Sigmoid colon (tissue), 4 donors: Measurements from ENCODE around the gene FYN.

ENCODE experiments used
- CTCF ChIP-seq, 4 experiments: fragments of 450-650 bp in 3 of 4; fragments of 200-600 bp in 1 of 4; IDR thresholded peaks; one replicate each; pipeline ENCODE4 v1.5.1; 2016 to 2019; ENCODE audit warnings: antibody characterized with exemption in 4 of 4, mild to moderate bottlenecking in 3 of 4, moderate library complexity in 2 of 4
- EP300 ChIP-seq, 4 donors: sonication (generic); formaldehyde crosslinking; IDR thresholded peaks; one replicate each; pipeline ENCODE4 v1.6.1; 2017; ENCODE audit warnings: antibody characterized with exemption in 4 of 4
- POLR2AphosphoS5 ChIP-seq, 4 donors: sonication (generic); formaldehyde crosslinking; IDR thresholded peaks; one replicate each; pipeline ENCODE4 v1.6.1; 2017; ENCODE audit warnings: antibody characterized with exemption in 4 of 4

DNA sequence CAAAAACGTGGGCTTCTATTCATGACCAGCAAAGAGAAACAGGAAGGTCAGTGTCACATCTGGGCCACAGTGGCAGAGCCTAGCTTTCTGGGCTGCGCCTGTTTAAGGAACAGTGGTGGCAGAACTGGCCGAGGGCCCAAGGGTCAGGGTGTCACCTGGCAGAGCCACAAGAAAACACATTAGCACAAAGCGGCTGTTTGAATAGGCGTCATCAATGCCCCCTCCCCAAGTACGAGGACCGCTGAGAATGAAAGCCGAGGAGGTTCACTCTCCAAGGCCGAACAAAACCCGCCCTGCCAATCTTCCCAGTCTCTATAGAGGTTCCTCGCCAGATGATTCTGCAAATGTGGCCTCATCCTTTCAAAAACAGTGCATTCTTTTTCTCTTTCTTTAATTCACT is 142.4 kb downstream of the FYN start:
- TF ChIP-seq CTCF (IDR thresholded peaks at IDR 0.05) (no peak), POLR2AphosphoS5 (IDR thresholded peaks at IDR 0.05) (no peak), EP300 (IDR thresholded peaks at IDR 0.05) (no peak)
